Naive thymus-derived CD4-positive, alpha-beta T cell (primary cell): ENCODE data around the gene DYRK2. TPM values are rescaled to one million over a fixed set of nuclear protein-coding genes. Genes with fewer than 3 reads are reported as not detected.

Source experiments
- ATAC-seq: fragments of 150-1000 bp; cut with Tn5 transposase; 2 replicates; pipeline ENCODE4 v1.10.0; 2021; ENCODE audit warnings: mild to moderate bottlenecking, moderate library complexity
- CTCF ChIA-PET: fragments of 350-600 bp; sonication (Branson Sonifier 250); formaldehyde crosslinking; loops from one replicate; lab custom pipeline; 2021; ENCODE audit warnings: antibody characterized with exemption; lab: Charles Lee
- POLR2A ChIA-PET: fragments of 350-600 bp; sonication (Branson Sonifier 250); formaldehyde crosslinking; loops from one replicate; lab custom pipeline; 2021; ENCODE audit warnings: antibody characterized with exemption, inconsistent platforms; lab: Charles Lee
- DNase-seq, 9 donors: peaks; one replicate each; pipeline versions ENCODE4 v3.0.0 to v3.0.0-alpha.2; 2020 to 2022; ENCODE audit warnings: mixed read lengths in 1 of 9
- H3K27ac ChIP-seq: one replicate; pipeline ENCODE4 v1.7.0; 2013; ENCODE audit warnings: mild to moderate bottlenecking, low read depth, low read length, moderate library complexity
- H3K27me3 ChIP-seq, 2 donors: one replicate each; pipeline ENCODE4 v1.7.0; 2013; ENCODE audit warnings: low read length in 2 of 2, mild to moderate bottlenecking in 2 of 2, moderate library complexity in 2 of 2; ENCODE audit not compliant: control insufficient read depth in 2 of 2, insufficient read depth in 2 of 2
- H3K36me3 ChIP-seq, 3 experiments: 1 replicate in 2 of 3; 2 replicates in 1 of 3; pipeline ENCODE4 v1.7.0; 2013; ENCODE audit warnings: low read length in 3 of 3, mild to moderate bottlenecking in 3 of 3, moderate library complexity in 1 of 3; ENCODE audit not compliant: insufficient read depth in 3 of 3, control insufficient read depth in 2 of 3
- H3K4me1 ChIP-seq, 2 donors: one replicate each; pipeline ENCODE4 v1.7.0; 2013; ENCODE audit warnings: low read length in 2 of 2, mild to moderate bottlenecking in 2 of 2, moderate library complexity in 1 of 2; ENCODE audit not compliant: control insufficient read depth in 2 of 2, insufficient read depth in 2 of 2
- H3K4me3 ChIP-seq: 2 replicates; pipeline ENCODE4 v1.7.0; 2013; ENCODE audit warnings: mild to moderate bottlenecking, low read length
- H3K9me3 ChIP-seq, 3 experiments: 1 replicate in 2 of 3; 2 replicates in 1 of 3; pipeline ENCODE4 v1.7.0; 2013; ENCODE audit warnings: low read length in 3 of 3; ENCODE audit not compliant: control insufficient read depth in 2 of 3
- H3K27ac Mint-ChIP-seq, 9 donors: one replicate each; pipeline ENCODE4 v1.8.0; 2020 to 2022; ENCODE audit warnings: mixed read lengths in 9 of 9, mild to moderate bottlenecking in 8 of 9, moderate library complexity in 5 of 9, inconsistent platforms in 2 of 9
- H3K27me3 Mint-ChIP-seq, 5 donors: one replicate each; pipeline ENCODE4 v1.8.0; 2021 to 2022; ENCODE audit warnings: mixed read lengths in 5 of 5, mild to moderate bottlenecking in 1 of 5
- H3K36me3 Mint-ChIP-seq, 5 donors: one replicate each; pipeline ENCODE4 v1.8.0; 2020 to 2022; ENCODE audit warnings: mixed read lengths in 5 of 5, mild to moderate bottlenecking in 3 of 5, inconsistent platforms in 1 of 5
- H3K4me1 Mint-ChIP-seq, 7 donors: one replicate each; pipeline ENCODE4 v1.8.0; 2020 to 2022; ENCODE audit warnings: mixed read lengths in 7 of 7, mild to moderate bottlenecking in 3 of 7, inconsistent platforms in 1 of 7
- H3K4me3 Mint-ChIP-seq, 10 donors: one replicate each; pipeline ENCODE4 v1.8.0; 2020 to 2022; ENCODE audit warnings: mild to moderate bottlenecking in 10 of 10, mixed read lengths in 10 of 10, moderate library complexity in 6 of 10, inconsistent platforms in 2 of 10
- H3K9me3 Mint-ChIP-seq, 11 donors: one replicate each; pipeline ENCODE4 v1.8.0; 2020 to 2022; ENCODE audit warnings: mixed read lengths in 11 of 11, mild to moderate bottlenecking in 4 of 11, inconsistent platforms in 1 of 11, moderate library complexity in 1 of 11
- intact Hi-C, 2 donors: fragments of 100-400 bp; cut with micrococcal nuclease; formaldehyde crosslinking; loops; one replicate each; pipeline ENCODE4 v1.15.1; 2023
- polyA plus RNA-seq, 2 donors: library from polyadenylated mRNA; unstranded; fragments of 300-500 nt; fragmentation: Illumina TruSeq; gene quantifications; one replicate each; pipeline ENCODE4 v1.2.3, GENCODE V29; 2021
- total RNA-seq, 6 experiments: library from RNA in 5 of 6; stranded (reverse) in 5 of 6; gene quantifications; 1 replicate in 5 of 6; 2 replicates in 1 of 6; pipeline ENCODE4 v1.2.3 and lab custom pipeline; 2021 to 2026

DYRK2 gene
- 100 to 1,000 TPM in 3 of 5 experiments, 10 to 100 TPM in 2; 55.3 to 157 (median 119) TPM for total RNA-seq
- polyA plus RNA-seq: 10 to 100 TPM; 60.9 to 98.1 TPM
- 223 reads per million, percentile 94 among the genes with 10 or more reads in this experiment for total RNA-seq (lab: John Stamatoyannopoulos, UW)

DNA sequence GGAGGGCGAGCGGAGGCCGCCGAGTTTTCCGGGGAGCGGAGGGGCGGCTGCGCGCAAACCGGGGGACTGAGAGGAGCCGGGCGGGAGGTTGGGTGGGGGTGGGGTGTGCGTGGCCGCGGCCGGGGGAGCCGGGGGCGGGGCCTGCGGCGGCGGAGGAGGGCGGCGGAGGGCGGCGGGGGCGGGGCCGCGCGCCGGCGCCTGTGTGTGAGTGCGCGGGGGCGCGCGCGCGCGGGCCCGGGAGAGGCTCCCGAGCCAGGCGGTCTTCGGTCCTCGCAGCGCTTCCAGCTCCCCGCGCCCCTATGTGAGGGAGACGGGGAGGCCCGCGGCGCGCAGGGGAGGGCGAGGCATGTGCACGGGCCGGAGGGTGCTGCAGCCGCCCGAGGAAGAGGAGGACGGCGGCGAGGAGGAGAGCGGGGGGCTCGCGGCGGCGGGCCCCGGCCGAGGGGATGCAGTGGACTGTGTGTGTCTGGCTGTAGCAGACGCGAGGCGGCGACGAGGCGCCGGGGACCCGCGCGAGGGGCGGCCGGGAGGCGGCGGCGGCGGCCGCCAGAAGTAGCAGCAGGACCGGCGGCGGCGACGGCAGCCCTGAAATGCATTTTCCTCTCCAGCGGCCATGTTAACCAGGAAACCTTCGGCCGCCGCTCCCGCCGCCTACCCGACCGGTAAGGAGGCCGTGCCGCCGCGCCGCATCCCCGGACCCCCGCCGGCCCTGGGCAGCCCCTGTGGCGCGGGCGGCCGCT is at the start of gene DYRK2:
Gene DYRK2, plus strand, starts transcription at position 225 of the 740 bp plus-strand sequence. Its CDS starts 389 bp downstream, at position 614.
- H3K9me3 Mint-ChIP-seq: peaks cover 0 to 8% (median 0%) of the 10 kb centered on the region in 11 donors
- no peaks in the 10 kb centered on the region for H3K9me3 ChIP-seq
- H3K36me3 ChIP-seq: peaks cover 0 to 11% (median 6%) of the 10 kb centered on the region in 3 experiments
- DNase-seq (peak; percentile 65 to 83 (median 78)), ATAC-seq (peak; percentile 81)
- peaks cover 22 to 23% of the 10 kb centered on the region in 2 donors for H3K4me1 ChIP-seq
- peaks cover 21 to 29% (median 26%) of the 10 kb centered on the region in 5 donors for H3K36me3 Mint-ChIP-seq
- peak within 1 kb of the TSS; percentile 89 to 100 (median 98) for H3K27ac Mint-ChIP-seq
- peaks cover 0 to 13% (median 0%) of the 10 kb centered on the region in 5 donors for H3K27me3 Mint-ChIP-seq
- peaks cover 38 to 48% (median 42%) of the 10 kb centered on the region in 7 donors for H3K4me1 Mint-ChIP-seq
- intact Hi-C loops: loop anchor here (1.0 to 10.0 kb wide), 4 partner anchors 18 to 526 kb away; no protein-coding TSS in a partner anchor
- H3K27me3 ChIP-seq: no peaks in the 10 kb centered on the region
- ChIA-PET POLR2A (interaction anchor here (0.6 to 12.3 kb wide), 30 partner anchors 9 to 380 kb away, joined by 3 to 273 read pairs (median 4); partner anchors contain the start of gene CAND1), CTCF (interaction anchor here (0.9 to 4.4 kb wide), 7 partner anchors 9 to 294 kb away, joined by 3 to 28 read pairs (median 4); no protein-coding TSS in a partner anchor)
- H3K27ac ChIP-seq: peak within 1 kb of the TSS; percentile 90
- H3K4me3 ChIP-seq: peak within 1 kb of the TSS; percentile 93
- H3K4me3 Mint-ChIP-seq: peak within 1 kb of the TSS; percentile 93 to 100 (median 98)

GRCh38 chr12:67599691-67600090 is 48.9 kb upstream of the DYRK2 start:
- Mint-ChIP-seq H3K9me3 (peaks cover 0 to 16% (median 7%) of the 10 kb centered on the region in 11 donors), H3K27ac (no peak overlapping the region), H3K36me3 (peaks cover 0 to 19% (median 3%) of the 10 kb centered on the region in 5 donors), H3K4me3 (no peak overlapping the region), H3K27me3 (peaks cover 0 to 5% (median 0%) of the 10 kb centered on the region in 5 donors), H3K4me1 (peaks cover 4 to 50% (median 8%) of the 10 kb centered on the region in 7 donors)
- DNase-seq (no peak), ATAC-seq (no peak)
- no peak overlapping the region for H3K4me3 ChIP-seq
- intact Hi-C loops: no loop called here
- no peaks in the 10 kb centered on the region for H3K9me3 ChIP-seq
- ChIA-PET POLR2A (interaction anchor here (1.2 to 1.7 kb wide), 4 partner anchors 9 to 31 kb away, joined by 3 to 7 read pairs (median 6); no protein-coding TSS in a partner anchor), CTCF (interaction anchor here (0.7 kb wide), 1 partner anchor 126 kb away, joined by 5 read pairs; no protein-coding TSS in a partner anchor)
- no peaks in the 10 kb centered on the region for H3K27me3 ChIP-seq
- no peaks in the 10 kb centered on the region for H3K36me3 ChIP-seq
- H3K27ac ChIP-seq: no peak overlapping the region
- peaks cover 0 to 2% of the 10 kb centered on the region in 2 donors for H3K4me1 ChIP-seq

DNA sequence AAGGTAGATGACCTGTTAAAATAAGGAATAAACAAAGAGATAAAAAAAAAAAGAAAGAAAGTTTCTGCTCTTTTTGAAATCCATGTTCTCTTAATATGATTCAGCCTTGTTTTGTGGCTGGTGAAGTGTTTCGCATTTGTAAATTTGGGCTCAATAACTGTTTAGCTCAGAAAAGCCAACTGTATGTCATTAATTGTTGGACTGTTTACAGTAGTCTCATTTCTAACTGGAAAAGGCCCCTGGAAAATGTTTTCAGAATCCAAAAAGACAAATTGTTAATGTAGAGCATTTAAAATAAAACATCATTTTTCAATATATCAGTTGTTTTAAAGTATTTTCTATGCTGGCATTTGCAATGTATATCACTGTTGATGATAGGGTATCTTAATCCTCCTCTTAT is 47.4 kb upstream of the DYRK2 start:
- Mint-ChIP-seq H3K36me3 (peaks cover 0 to 18% (median 3%) of the 10 kb centered on the region in 5 donors), H3K9me3 (peaks cover 0 to 19% (median 7%) of the 10 kb centered on the region in 11 donors), H3K4me3 (no peak overlapping the region), H3K27me3 (peaks cover 0 to 8% (median 0%) of the 10 kb centered on the region in 5 donors), H3K27ac (peak overlapping the region in 1 of 9 donors; percentile 8), H3K4me1 (peaks cover 0 to 37% (median 5%) of the 10 kb centered on the region in 7 donors)
- Histone ChIP-seq H3K27me3 (no peaks in the 10 kb centered on the region), H3K27ac (no peak overlapping the region), H3K4me3 (no peak overlapping the region), H3K36me3 (no peaks in the 10 kb centered on the region), H3K4me1 (no peaks in the 10 kb centered on the region), H3K9me3 (no peaks in the 10 kb centered on the region)
- ChIA-PET CTCF (no interaction called here), POLR2A (interaction anchor here (0.6 to 5.7 kb wide), 8 partner anchors 9 to 51 kb away, joined by 3 to 33 read pairs (median 3); partner anchors contain the start of gene DYRK2)
- intact Hi-C loops: no loop called here
- DNase-seq (no peak), ATAC-seq (no peak)

GRCh38 chr12:67609226-67609870 is 39.2 kb upstream of the DYRK2 start:
- H3K27ac Mint-ChIP-seq: peak overlapping the region in 2 of 9 donors; percentile 25 to 60
- intact Hi-C loops: no loop called here
- peaks cover 0 to 23% (median 13%) of the 10 kb centered on the region in 7 donors for H3K4me1 Mint-ChIP-seq
- peaks cover 0 to 5% (median 0%) of the 10 kb centered on the region in 5 donors for H3K36me3 Mint-ChIP-seq
- POLR2A ChIA-PET: interaction anchor here (0.8 to 1.8 kb wide), 3 partner anchors 9 to 21 kb away, joined by 3 to 7 read pairs (median 3); no protein-coding TSS in a partner anchor
- DNase-seq (no peak), ATAC-seq (no peak)
- no peaks in the 10 kb centered on the region for H3K27me3 ChIP-seq
- H3K4me3 ChIP-seq: no peak overlapping the region
- no peaks in the 10 kb centered on the region for H3K9me3 ChIP-seq
- no peak overlapping the region for H3K4me3 Mint-ChIP-seq
- H3K4me1 ChIP-seq: no peaks in the 10 kb centered on the region
- H3K9me3 Mint-ChIP-seq: peaks cover 0 to 4% (median 0%) of the 10 kb centered on the region in 11 donors
- H3K27ac ChIP-seq: no peak overlapping the region
- H3K36me3 ChIP-seq: no peaks in the 10 kb centered on the region
- peaks cover 0 to 20% (median 0%) of the 10 kb centered on the region in 5 donors for H3K27me3 Mint-ChIP-seq
- CTCF ChIA-PET: no interaction called here

- Mint-ChIP-seq H3K9me3 (no peaks in the 10 kb centered on the region), H3K4me3 (no peak overlapping the region), H3K27ac (peak overlapping the region in 1 of 9 donors; percentile 36), H3K4me1 (peaks cover 0 to 41% (median 19%) of the 10 kb centered on the region in 7 donors), H3K36me3 (peaks cover 0 to 5% (median 0%) of the 10 kb centered on the region in 5 donors), H3K27me3 (peaks cover 0 to 23% (median 0%) of the 10 kb centered on the region in 5 donors)
- ATAC-seq (no peak), DNase-seq (no peak)
- intact Hi-C loops: no loop called here
- Histone ChIP-seq H3K4me3 (no peak overlapping the region), H3K27ac (no peak overlapping the region), H3K4me1 (no peaks in the 10 kb centered on the region), H3K36me3 (no peaks in the 10 kb centered on the region), H3K27me3 (no peaks in the 10 kb centered on the region), H3K9me3 (no peaks in the 10 kb centered on the region)
- ChIA-PET POLR2A (interaction anchor here (1.3 kb wide), 1 partner anchor 12 kb away, joined by 4 read pairs; no protein-coding TSS in a partner anchor), CTCF (no interaction called here)
These were observed 35.5 kb upstream of the DYRK2 start for GRCh38 chr12:67613040-67613439.

DNA sequence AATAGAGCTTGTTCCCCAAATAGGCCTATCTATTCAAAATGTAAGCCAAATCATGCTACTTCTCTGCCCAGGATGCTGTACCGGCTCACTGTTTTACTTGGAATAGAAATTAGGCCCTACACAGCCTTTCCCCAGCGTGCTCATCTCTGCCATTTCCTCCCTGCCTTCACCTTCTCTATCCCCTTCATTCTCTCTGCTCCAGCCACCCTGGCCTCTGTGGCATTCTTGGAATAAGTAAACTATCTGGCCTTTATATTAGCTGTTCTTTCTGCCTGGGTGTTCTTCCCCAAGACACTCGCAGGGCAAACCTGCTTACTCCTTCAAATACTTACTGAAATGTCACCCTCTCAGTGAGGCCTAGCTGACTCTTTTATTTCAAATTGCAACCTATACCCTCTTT is 30.9 kb upstream of the DYRK2 start:
- Mint-ChIP-seq H3K27ac (peak overlapping the region in 1 of 9 donors; percentile 5), H3K36me3 (no peaks in the 10 kb centered on the region), H3K4me3 (no peak overlapping the region), H3K27me3 (peaks cover 0 to 13% (median 0%) of the 10 kb centered on the region in 5 donors), H3K9me3 (peaks cover 0 to 2% (median 0%) of the 10 kb centered on the region in 11 donors), H3K4me1 (peaks cover 0 to 34% (median 8%) of the 10 kb centered on the region in 7 donors)
- Histone ChIP-seq H3K36me3 (no peaks in the 10 kb centered on the region), H3K27me3 (no peaks in the 10 kb centered on the region), H3K4me3 (no peak overlapping the region), H3K9me3 (no peaks in the 10 kb centered on the region), H3K4me1 (no peaks in the 10 kb centered on the region), H3K27ac (no peak overlapping the region)
- ChIA-PET CTCF (interaction anchor here (1.2 kb wide), 1 partner anchor 12 kb away, joined by 4 read pairs; no protein-coding TSS in a partner anchor), POLR2A (interaction anchor here (1.6 to 2.3 kb wide), 2 partner anchors 9 to 30 kb away, joined by 5 read pairs; partner anchors contain the start of gene DYRK2)
- DNase-seq (no peak), ATAC-seq (no peak)
- intact Hi-C loops: no loop called here
